ENCODE results near the gene IQSEC1.

- no peak for TF ChIP-seq CTCF (IDR thresholded peaks at IDR 0.05; ENCODE audit: extremely low read depth in 1 of 2, insufficient read depth in 1 of 2, low read depth in 1 of 2, low read length in 2 of 2)
- no peak for TF ChIP-seq POLR2A (IDR thresholded peaks at IDR 0.05; ENCODE audit: low read depth, low read length)
- TF ChIP-seq MYC (IDR thresholded peaks at IDR 0.05; ENCODE audit: low read depth, low read length) = no peak
- TF ChIP-seq EZH2 (IDR thresholded peaks at IDR 0.05; ENCODE audit: borderline replicate concordance, low read depth, low read length, severe bottlenecking) = no peak
Measured at GRCh38 chr3:12919205-12919604, 154.0 kb downstream of the IQSEC1 start.
